G401 (cell line): ENCODE results near the gene INPP5A. TPM values are rescaled to one million over a fixed set of nuclear protein-coding genes. Genes with fewer than 3 reads are reported as not detected.
A peak's percentile ranks its signal among the peaks of the same experiment; 100 is the strongest.

Source experiments
- DNase-seq: peaks from one replicate; pipeline ENCODE4 v3.0.0-alpha.2; 2015; ENCODE audit warnings: low spot score
- in situ Hi-C: cut with HindIII; loops from 2 replicates; pipeline ENCODE4 v1.10.0; 2016; ENCODE audit warnings: low sequenced_read_pairs, mixed read lengths
- total RNA-seq: library from RNA; depleted of rRNA; stranded (reverse); fragments of >200 nt; shearing (Covaris generic); gene quantifications from 2 replicates; pipeline ENCODE4 v1.2.3, GENCODE V29; 2014

The INPP5A gene
- total RNA-seq, 1 experiment from 2014 or later, result 44.3 TPM

DNA sequence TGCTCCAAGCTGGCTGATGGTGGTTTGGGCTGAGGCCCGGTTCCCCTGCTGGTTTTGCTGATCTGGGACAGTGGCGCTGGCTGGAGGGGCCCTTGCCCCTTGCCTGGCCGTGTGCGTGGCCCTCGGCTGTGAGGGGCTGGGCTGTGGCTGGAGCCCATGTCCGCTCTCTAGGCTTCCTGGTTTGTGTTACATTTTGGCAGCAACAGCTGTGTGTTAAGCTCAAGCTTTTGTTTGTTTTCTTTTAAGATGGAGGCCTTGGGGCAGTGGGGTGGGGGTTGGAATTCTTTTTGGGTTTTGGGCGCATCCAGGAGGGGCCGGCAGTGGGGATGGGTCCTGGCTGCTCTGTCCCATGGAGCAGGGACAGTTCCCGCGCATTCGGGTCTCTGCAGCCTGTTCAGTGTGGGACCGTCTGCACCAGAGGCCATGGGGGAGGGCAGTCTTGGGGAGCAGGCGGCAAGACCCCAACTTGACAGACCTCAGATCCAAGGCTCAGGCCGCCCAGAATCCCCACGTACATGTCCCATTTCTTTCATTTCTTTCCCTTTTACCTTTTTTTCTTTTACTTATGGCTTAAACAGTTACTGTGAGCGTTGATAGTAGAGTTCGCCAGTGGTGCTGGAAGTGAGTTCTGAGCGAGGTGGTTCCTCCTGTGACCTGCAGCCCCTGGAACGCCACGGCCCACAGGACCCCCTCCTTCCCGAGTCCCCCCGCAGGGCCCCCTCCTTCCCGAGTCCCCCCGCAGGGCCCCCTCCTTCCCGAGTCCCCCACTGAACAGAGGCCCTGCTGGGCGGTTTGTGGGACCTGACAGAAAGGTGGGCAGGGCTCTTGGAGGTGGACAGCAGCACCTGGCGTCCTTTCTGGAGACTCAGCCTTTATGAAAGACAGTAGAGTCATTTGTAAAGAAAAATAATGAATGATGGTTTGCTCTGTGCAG is 75.3 kb downstream of the INPP5A start:
- in situ Hi-C loops, result no loop called here
- DNase-seq, result no peak

GRCh38 chr10:132613566-132614348 is 76.2 kb downstream of the INPP5A start:
- in situ Hi-C loops, result no loop called here
- no peak for DNase-seq

DNA sequence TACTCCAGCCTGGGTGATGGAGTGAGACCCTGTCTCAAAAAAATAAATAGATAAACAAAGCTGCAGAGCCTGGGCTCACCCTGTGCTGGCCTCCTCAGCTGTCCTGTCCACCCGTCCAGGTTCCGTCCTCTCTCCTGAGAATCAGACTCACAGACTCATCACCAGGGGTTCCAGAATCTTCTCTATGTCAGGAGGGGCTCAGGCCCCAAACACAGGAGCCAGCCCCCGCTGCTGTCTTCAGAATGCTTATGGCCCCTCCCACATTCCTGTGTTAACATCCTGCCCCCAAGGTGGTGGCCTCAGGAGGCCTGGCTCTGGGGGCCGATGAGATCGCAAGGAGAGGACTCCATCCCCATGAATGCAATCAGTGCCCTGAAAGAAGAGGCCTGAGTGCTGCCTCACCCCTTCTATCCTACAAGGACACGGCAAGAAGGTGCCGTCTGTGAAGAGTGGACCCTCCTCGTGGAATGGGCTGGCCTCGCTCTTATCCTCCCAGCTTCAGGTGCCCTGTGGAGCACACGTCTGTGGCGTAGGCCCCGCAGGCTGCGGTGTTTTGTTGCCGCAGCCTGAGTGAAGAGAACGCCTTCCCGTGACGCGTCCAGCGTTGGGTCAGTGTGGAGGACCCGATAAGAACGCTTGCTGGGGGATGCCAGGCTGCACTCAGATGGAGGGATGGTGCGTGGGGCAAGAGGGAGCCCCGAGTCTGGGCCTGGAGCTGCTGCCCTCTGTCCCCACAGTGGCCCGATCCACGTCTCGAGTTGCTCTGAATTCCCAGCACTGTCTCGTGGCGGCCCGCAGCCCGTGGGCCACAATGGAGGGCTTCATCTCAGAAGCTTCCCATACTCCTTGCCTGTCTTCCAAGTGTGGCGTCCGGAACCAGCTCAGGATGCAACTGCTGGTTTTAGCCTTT is 77.1 kb downstream of the INPP5A start:
- DNase-seq, result no peak
- in situ Hi-C loops, result loop anchor here (5.0 kb wide), 1 partner anchor 152 kb away; no protein-coding TSS in a partner anchor

DNA sequence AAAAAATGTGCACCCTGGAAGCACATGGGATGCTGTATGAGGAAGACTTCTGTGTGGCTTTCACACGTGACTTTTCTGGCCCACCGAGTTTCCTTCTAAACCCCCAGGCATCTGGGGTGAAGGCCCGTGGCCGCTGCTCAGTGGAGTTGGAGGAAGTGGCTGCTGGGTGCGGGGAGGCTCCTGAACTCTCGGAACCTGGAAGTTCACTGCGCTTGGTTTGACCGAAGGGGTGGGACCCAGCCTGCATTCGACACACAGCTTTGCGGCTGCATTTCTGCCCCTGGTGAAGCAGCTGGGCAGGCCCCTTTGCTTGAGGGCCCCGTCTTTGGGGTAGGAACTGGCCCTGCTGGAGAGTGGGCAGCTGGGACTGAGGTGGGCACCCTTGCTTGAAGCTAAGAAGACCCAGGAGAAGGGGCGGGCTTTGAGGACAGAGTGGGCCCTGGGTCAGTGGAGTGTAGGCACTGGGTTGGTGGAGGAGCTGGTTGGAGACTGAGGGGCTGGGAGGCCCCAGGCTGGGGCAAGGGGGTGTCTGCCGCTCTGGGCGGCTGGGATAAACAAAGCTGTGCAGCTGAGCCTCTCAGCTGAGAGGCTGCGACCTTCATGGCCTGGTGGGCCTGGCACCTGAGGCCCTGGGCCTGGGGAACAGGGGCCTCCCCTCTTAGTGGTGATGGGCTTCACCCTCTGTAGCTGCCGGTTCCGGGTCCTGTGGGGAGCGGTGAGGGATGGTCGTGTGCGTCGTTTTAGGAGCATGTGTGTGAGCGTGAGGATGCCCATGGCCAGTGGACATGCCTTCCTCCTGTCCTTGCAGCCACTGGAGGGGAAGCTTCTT is 78.0 kb downstream of the INPP5A start:
- in situ Hi-C loops, result loop anchor here (5.0 kb wide), 1 partner anchor 153 kb away; no protein-coding TSS in a partner anchor
- no peak for DNase-seq

DNA sequence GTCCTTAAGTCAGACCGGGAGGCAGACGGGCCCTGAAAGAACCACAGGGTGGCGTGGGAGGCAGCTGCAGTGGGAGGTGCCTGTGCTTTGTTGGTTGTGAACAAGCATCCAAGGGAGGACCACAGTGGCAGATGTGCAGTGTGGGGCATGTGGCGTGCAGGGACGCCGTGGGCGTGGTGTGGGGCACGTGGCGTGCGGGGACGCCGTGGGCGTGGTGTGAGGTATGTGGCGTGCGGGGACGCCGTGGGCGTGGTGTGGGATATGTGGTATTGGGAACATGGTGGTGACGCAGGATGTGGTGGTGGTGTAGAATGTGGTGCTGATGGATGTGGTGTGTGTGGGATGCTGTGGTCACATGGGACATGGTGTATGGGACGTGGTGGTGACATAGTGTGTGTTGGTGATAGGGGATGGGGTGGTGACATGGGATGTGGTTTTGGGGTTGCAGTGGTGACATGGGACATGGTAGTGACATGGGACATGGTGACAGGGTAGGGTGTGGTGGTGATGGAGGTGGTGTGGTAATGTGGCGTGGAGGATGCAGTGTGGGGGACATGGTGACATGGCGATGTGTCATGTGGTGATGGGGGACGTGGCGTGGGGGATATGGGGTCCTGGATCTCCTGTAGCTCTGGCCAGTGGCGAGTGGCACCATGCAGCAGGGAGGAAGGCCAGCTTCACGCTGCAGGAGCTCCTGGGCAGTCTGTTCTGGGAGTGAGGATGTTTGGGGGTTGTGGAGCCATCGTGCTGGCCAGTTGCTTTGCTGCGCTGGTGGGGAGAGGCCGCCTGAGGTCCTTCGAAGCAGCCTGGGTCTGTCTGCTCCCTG is 78.8 kb downstream of the INPP5A start:
- no peak for DNase-seq
- in situ Hi-C loops, result loop anchor here (5.0 kb wide), 1 partner anchor 154 kb away; no protein-coding TSS in a partner anchor

DNA sequence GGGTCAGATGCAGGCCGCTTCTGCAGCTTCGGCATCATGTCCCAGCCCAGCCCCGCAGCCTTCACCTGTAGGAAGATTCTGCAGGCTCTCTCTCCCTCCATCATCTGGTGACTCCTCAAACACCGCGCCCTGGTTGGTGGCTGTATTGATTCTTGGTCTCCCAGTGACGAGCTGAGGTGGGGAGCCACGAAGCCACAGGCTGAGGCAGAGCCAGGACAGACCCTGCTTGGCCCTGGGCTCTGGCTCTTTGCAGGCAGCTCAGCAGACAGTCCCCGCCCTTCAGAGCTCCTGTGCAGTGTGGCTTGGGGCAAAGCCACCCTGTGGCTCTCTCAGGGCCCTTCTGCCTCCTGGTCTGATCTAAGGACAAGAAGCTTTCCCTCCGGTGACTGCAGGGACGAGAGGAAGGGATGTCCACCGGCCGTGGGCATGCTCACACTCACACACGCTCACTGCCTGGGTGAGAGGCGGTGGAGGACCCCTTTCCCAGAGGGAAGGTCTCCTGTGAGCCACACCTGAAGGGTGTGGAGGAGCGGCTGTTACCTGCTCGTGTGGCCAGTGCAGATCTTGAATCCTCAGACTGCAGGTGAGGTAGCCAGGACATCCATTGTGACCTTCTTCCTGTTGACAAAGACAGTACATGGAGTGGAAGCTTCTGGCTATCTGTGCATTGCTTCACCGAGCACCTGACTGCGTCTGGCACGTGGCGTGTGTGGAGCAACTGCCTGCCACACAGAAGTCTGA is 79.6 kb downstream of the INPP5A start:
- DNase-seq, result peak; percentile 54
- in situ Hi-C loops, result loop anchor here (5.0 kb wide), 1 partner anchor 155 kb away; no protein-coding TSS in a partner anchor

DNA sequence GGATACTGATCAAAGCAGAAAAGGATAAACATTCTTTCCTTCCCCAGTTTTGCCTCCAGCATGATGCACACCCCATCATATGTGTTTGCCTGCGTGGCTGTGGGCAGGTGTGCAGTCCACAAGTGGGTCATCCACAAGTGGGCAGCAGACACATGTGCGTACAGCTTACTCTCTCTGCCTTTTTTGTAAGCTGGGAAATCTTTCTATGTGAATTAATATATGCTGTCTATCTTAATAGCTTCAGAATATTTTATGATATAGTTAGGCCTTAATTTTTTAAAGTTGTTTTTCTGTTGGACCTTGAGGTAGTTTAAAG is 80.1 kb downstream of the INPP5A start:
- DNase-seq, result no peak
- in situ Hi-C loops, result loop anchor here (5.0 kb wide), 1 partner anchor 155 kb away; no protein-coding TSS in a partner anchor

DNA sequence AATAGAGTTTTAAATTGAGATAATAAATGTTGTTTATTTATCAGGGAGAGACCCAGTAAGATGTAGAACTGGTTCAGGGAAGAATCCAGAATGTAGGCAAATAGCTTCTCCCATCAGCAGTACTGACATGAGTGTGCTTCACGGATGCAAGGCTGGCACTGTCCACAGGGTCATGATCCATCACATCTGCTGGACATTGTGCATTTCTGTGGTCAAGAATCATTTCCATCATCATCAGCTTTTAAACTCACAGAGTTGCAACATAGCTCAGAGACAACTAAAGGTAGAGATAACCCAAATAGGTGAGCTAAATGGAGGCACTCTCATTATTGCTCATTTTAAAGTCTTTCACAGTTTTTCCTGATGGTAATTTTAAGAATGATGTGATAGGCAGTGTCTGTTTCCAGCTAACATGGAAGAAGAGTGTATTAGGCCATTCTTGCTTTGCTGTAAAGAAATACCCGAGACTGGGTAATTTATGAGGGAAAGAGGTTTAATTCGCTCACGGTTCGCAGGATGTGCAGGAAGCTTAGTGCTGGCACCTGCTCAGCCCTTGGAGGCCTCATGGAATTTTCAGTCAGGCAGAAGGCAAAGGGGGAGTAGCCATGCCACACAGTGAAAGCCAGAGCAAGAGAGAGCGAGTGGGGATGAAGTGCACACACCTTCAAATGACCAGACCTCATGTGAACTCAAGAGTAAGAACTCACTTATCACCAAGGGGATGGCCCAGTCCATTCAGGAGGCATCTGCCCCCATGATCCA is 80.8 kb downstream of the INPP5A start:
- in situ Hi-C loops, result loop anchor here (5.0 kb wide), 1 partner anchor 156 kb away; no protein-coding TSS in a partner anchor
- peak; percentile 88 for DNase-seq

- in situ Hi-C loops, result loop anchor here (5.0 kb wide), 1 partner anchor 158 kb away; no protein-coding TSS in a partner anchor
- DNase-seq, result no peak
Observed at GRCh38 chr10:132619927-132620326, 82.3 kb downstream of the INPP5A start.

DNA sequence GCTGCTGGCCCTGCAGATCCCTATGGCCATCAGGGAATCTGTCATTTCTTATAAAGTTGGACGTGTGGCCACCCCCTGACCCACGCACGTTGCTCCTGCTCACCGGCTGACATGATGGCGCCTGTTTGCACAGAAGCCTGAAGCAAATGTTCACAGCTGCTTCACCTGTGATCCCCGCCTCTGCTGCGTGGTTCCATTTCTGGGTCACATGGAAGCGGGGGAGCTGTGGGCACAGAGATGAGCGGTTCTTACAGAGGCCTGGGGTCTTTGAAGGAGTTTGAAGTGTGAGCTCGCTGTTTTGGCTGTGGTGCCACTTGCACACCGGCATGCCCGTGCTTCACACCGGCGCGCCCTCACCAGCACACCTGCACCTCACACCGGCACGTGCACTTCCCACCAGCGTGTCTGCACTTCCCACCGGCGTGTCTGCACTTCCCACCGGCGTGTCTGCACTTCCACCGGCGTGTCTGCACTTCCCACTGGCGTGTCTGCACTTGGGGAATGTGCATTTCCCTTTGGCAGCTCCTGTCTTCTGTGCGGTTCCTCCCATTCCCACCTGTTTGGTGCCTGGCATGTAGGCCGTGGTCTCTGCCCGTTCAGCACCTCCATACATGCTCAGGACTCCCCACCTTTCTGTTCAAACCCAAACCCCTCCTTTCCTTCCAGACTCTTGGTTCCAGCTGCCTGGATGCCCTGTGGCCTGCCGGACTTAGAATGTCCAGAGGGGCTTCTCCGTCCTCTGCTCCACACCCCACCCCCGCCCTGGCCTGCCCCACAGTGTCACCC is 86.7 kb downstream of the INPP5A start:
- in situ Hi-C loops, result no loop called here
- DNase-seq, result no peak

GRCh38 chr10:132624847-132625471 is 87.4 kb downstream of the INPP5A start:
- in situ Hi-C loops, result no loop called here
- no peak for DNase-seq

DNA sequence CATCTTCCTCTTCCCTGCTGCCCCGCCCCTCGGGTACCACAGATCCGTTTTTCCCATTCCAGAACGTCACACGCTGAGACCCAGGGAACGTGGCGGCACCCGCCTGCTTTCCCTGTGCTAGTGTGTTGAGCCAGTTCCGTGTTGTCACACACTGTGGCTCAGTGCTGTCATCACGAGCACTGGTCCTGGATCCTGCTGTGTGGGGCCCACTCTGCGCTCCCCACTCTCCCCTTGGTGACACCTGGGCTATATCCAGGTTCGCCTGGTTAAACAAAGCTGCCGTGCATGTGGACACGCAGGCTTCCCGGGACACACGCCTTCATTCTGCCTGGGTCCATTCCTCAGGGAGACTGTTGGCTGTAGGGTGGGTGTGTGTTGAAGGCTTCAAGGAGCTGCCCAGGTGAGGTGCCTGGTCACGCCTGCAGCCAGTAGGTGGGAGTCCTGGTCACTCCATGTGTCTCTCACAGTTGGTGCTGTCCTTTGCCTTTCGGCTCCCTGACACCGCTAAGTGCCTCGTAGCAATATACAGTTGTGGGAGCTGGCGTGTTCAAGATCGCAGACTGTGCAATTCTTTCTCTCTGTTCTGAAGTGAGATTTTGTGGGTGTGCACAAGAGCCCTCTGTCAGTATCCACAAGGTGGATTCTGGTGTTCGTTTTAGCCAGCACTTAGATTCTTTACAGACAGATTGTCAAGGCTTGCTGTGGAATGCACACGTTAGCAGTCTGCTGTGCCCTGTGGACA is 88.6 kb downstream of the INPP5A start:
- in situ Hi-C loops, result no loop called here
- DNase-seq, result no peak

DNA sequence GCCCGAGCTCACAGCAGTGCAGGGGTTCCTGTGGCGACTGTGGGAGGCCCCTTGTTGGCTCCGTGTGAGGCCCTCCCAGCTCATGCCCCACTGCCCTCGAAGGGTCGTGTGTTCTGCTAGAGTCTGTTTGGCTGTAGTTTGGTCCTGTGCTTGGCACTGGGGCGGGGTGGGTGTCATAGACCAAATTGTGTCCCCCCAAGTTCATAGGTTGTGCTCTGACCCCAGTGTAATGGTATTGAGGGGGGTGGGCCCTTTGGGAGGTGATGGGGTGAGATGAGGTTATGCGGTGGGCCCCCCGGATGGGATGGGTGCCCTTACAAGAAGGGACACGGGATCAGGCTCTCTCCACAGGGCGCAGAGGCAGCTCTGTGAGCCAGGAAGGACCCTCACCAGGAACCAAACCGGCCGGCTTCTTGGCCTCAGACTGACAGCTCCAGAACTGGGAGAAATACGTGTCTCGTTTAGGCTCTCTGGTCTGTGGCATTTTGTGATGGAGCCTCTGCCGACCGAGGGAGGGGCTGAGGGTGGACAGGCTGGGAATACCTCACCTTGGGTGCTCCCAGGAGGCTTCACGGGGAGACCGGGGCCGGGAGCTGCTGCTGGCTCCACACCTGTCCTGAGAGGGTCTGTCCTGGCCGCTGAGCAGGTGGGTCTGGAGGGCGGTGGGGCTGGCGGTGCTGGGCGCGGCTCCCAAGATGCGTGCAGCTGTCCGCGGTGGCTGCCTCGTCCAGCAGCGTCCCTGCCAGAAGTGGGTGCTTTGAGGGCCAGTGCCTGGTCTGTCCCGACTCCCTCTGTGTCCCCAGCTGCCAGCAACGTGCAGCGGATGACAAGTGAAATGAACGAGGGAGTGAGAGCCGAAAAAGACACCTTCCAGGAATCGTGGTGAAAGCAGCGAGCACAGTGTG is 89.4 kb downstream of the INPP5A start:
- no peak for DNase-seq
- in situ Hi-C loops, result no loop called here
